ENCODE measurements around the gene CREB3L2.

GRCh38 chr7:137829337-137829992 is 172.4 kb downstream of the CREB3L2 start:
- TF ChIP-seq EZH2 (IDR thresholded peaks at IDR 0.05; ENCODE audit: low read length, unreplicated experiment) (no peak), CTCF (conservative IDR thresholded peaks at IDR 0.05; ENCODE audit: low read depth, low read length) (no peak), EZH2phosphoT487 (IDR thresholded peaks at IDR 0.05; ENCODE audit: borderline replicate concordance, low read length) (no peak)

All from PC-3 (cell line).